HEK293T (cell line): ENCODE measurements around the gene INO80B.

Experiments used
- CTCF ChIA-PET: fragments of 350-600 bp; formaldehyde crosslinking; extraction: SDS; loops from one replicate; lab custom pipeline; 2021; ENCODE audit warnings: antibody characterized with exemption, inconsistent platforms; lab: Yijun Ruan, JAX
- POLR2A ChIA-PET: fragments of 350-600 bp; formaldehyde crosslinking; extraction: SDS; loops from one replicate; lab custom pipeline; 2020; ENCODE audit warnings: antibody characterized with exemption, inconsistent platforms; lab: Yijun Ruan, JAX
- DNase-seq: peaks from one replicate; pipeline ENCODE4 v3.0.0; 2012; ENCODE audit warnings: mixed read lengths; ENCODE audit errors: extremely low spot score
- ARNT ChIP-seq: fragments of 450-650 bp; IDR thresholded peaks from 2 replicates; pipeline ENCODE4 v1.6.1; 2017; ENCODE audit warnings: mild to moderate bottlenecking
- BHLHE40 ChIP-seq: fragments of 450-650 bp; IDR thresholded peaks from 2 replicates; pipeline ENCODE4 v1.6.1; 2016; ENCODE audit warnings: mild to moderate bottlenecking, moderate library complexity, borderline replicate concordance
- CTBP1 ChIP-seq: fragments of 450-650 bp; IDR thresholded peaks from 2 replicates; pipeline ENCODE4 v1.6.1; 2016; ENCODE audit warnings: borderline replicate concordance
- ELF4 ChIP-seq: fragments of 450-650 bp; IDR thresholded peaks from 2 replicates; pipeline ENCODE4 v1.6.1; 2017; ENCODE audit warnings: antibody characterized with exemption
- FOXA1 ChIP-seq: fragments of 450-650 bp; IDR thresholded peaks from 2 replicates; pipeline ENCODE4 v1.6.1; 2016; ENCODE audit warnings: mild to moderate bottlenecking
- FOXK2 ChIP-seq: fragments of 450-650 bp; IDR thresholded peaks from 2 replicates; pipeline ENCODE4 v1.6.1; 2016; ENCODE audit warnings: mild to moderate bottlenecking
- FOXM1 ChIP-seq: fragments of 450-650 bp; IDR thresholded peaks from 2 replicates; pipeline ENCODE4 v1.6.1; 2017; ENCODE audit warnings: mild to moderate bottlenecking, borderline replicate concordance
- HDGF ChIP-seq: fragments of 450-650 bp; IDR thresholded peaks from 2 replicates; pipeline ENCODE4 v1.6.1; 2017; ENCODE audit warnings: antibody characterized with exemption, borderline replicate concordance
- L3MBTL2 ChIP-seq: fragments of 450-650 bp; conservative IDR thresholded peaks from 2 replicates; pipeline ENCODE4 v1.6.1; 2016; ENCODE audit warnings: mild to moderate bottlenecking
- LEF1 ChIP-seq: fragments of 450-650 bp; IDR thresholded peaks from 2 replicates; pipeline ENCODE4 v1.6.1; 2017; ENCODE audit warnings: mild to moderate bottlenecking, borderline replicate concordance
- NFRKB ChIP-seq: fragments of 450-650 bp; IDR thresholded peaks from 2 replicates; pipeline ENCODE4 v1.6.1; 2016; ENCODE audit warnings: mild to moderate bottlenecking, moderate library complexity
- SP1 ChIP-seq: fragments of 450-650 bp; IDR thresholded peaks from 2 replicates; pipeline ENCODE4 v1.6.1; 2017
- SUZ12 ChIP-seq: fragments of 450-650 bp; IDR thresholded peaks from 2 replicates; pipeline ENCODE4 v1.6.1; 2016; ENCODE audit warnings: mild to moderate bottlenecking
- TARDBP ChIP-seq: fragments of 450-650 bp; IDR thresholded peaks from 2 replicates; pipeline ENCODE4 v1.6.1; 2016
- ZNF384 ChIP-seq: fragments of 450-650 bp; IDR thresholded peaks from 2 replicates; pipeline ENCODE4 v1.6.1; 2016
- TF ChIP-seq, protein P1 (sequence below): fragments of 450-650 bp; IDR thresholded peaks from 2 replicates; pipeline ENCODE4 v1.6.1; 2016

The INO80B gene

DNA sequence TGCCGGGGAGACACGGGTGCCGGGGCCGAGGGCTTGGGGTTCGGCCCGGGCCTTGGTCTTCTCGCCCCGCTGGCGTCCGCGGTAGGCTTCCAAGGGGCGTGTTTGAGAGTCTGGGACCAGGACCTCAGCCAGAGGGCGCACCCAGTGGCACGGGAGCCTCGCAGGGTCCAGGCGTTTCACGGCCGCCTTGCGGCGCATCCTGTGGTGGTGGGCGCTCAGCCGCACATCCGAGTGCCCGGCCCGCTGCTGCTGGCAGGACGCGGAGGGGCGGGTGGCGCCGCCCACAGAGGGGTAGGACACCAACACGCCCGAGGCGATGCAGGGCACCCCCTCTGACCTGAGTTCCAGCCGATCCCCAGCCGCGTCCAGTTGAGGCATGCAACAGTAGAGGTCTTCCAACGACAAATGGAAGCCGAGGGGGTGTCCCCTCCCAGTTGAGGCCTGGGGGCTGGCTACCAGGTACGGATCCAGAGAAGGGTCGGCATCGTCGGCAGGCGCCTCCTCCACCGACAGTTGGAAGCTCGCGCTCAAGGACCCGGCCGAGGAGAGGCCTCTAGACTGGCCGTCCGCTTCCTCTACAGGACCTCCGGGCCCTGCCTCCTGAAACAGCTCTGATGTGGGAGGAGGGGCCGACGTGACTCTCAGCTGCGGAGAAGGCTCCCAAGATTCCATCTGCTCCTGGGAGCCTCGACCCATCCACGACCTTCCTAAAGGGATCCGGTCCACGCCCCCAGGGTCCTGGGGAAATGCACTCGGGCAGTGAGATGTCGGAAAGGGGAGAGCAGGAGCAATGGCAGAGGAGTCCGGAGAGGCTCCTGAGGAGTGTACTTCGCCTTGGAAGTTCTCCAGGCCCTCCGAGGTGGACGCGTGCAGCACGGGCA, 39.8 kb upstream of the INO80B start:
- ChIA-PET POLR2A (no interaction called here), CTCF (no interaction called here)
- TF ChIP-seq BHLHE40 (no peak), HDGF (no peak), ARNT (no peak), SUZ12 (no peak), LEF1 (no peak), ELF4 (no peak), TARDBP (no peak)
- TF ChIP-seq, protein P1, sequence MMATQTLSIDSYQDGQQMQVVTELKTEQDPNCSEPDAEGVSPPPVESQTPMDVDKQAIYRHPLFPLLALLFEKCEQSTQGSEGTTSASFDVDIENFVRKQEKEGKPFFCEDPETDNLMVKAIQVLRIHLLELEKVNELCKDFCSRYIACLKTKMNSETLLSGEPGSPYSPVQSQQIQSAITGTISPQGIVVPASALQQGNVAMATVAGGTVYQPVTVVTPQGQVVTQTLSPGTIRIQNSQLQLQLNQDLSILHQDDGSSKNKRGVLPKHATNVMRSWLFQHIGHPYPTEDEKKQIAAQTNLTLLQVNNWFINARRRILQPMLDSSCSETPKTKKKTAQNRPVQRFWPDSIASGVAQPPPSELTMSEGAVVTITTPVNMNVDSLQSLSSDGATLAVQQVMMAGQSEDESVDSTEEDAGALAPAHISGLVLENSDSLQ = no peak
- DNase-seq = no peak

DNA sequence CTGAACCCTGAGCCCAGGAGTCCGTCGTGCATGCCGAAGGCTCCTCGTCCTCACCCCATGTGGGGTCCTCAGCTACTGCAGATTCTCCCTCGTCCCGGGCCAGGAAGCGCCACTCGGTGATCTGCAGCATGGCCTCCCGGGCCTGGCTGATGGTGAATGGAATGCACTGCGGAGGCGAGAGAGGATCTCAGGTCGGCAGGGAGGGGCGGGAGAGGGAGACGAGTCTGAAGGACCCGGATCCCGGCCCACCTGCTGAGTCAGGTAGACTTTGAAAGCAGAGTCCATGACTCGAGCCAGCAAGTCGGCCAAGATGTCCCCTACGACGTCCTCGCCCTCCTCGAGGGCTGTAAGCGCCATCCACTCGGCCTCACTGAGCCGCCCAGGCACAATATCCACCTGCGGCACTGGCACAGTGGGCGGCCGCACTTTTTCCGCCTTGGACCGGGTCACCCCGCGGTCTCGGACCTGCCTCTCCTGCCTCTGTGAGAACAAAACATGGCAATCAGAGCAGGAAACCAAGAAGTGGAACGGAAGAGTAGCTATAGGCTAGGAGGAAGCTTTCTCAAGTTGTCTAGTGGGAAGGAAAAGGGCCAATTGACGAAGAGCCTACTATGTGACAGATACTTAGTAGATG, 39.0 kb upstream of the INO80B start:
- POLR2A ChIA-PET = no interaction called here
- CTCF ChIA-PET = no interaction called here
- no peak for DNase-seq
- TF ChIP-seq HDGF (no peak), NFRKB (no peak), BHLHE40 (no peak), SP1 (no peak), FOXM1 (no peak), ELF4 (no peak), FOXA1 (no peak), TARDBP (no peak)
- TF ChIP-seq, protein P1 = no peak

DNA sequence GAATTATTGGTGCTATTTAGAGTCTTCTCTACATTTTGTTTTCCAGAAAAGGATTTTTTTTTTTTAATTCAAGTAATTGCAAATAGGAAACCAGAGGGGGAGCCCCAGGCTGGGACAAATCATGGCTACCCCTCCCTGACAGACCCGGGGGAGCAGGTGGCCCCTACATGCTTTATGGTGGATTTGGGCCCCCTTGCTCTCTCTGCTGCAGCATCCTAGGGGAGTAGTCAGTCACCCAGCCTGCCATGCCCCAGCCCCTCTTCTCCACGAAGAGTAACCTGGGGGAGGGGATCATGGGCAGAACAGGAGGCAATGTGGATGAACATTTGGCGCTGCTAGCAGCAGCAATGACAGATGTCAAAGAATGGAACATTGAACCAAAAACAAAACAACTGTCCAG, 38.1 kb upstream of the INO80B start:
- no peak for TF ChIP-seq HDGF
- TF ChIP-seq CTBP1 = no peak
- TF ChIP-seq LEF1 = no peak
- TF ChIP-seq FOXA1 = no peak
- no peak for TF ChIP-seq ELF4
- TF ChIP-seq FOXK2 = no peak
- no peak for TF ChIP-seq SUZ12
- TF ChIP-seq ARNT = no peak
- no peak for TF ChIP-seq L3MBTL2
- TF ChIP-seq BHLHE40 = no peak
- TF ChIP-seq TARDBP = no peak
- no peak for TF ChIP-seq SP1
- no peak for TF ChIP-seq NFRKB
- ChIA-PET CTCF (no interaction called here), POLR2A (no interaction called here)
- DNase-seq = no peak

DNA sequence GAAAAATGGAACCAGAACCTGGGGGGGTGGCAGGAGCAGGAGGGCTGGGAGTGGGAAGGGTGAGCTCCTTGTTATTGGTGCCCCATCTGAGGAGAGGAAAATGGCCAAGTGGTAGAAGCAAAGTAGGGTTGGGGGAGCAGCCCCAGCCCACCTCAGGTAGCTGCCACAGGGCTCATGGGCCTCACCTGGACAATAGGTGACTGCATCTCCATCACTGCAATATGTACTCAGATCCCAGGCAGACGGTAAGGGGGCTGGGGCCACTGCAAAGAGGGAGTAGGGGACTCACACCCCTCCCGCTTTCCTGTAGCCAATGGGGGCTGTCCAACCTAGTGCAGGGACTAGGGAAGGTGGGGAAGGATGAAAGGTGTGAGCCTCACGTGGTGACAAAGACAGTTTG, 37.7 kb upstream of the INO80B start:
- TF ChIP-seq HDGF (no peak), FOXM1 (no peak), BHLHE40 (no peak), LEF1 (no peak), ARNT (no peak), TARDBP (no peak), SP1 (no peak), SUZ12 (no peak), ELF4 (no peak), FOXK2 (no peak), NFRKB (no peak), L3MBTL2 (no peak), FOXA1 (no peak), ZNF384 (no peak), CTBP1 (no peak)
- TF ChIP-seq, protein P1 = no peak
- CTCF ChIA-PET = no interaction called here

DNA sequence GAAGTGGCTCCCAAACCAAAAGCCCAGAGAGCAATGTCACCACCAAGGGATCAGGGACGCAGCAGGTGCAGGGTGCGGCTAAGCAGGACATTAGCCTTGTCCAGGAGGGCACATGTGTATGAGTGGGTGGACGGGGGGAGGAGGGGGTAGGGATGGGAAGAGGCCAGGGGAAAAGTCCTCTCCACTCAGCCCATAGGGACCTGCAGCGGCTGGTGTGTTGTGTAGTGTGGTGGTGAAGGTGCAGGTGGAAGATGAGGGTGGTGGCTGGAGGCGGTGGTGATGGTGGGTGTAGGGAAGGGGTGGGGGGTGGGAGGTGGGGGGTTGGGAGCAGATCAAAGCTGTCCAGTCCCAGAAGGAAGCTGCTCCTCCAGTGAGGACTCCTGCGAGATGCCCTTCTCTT, 37.1 kb upstream of the INO80B start:
- CTCF ChIA-PET = no interaction called here
- TF ChIP-seq, protein P1 = no peak
- TF ChIP-seq SUZ12 = no peak
- no peak for TF ChIP-seq LEF1
- TF ChIP-seq CTBP1 = no peak
- no peak for TF ChIP-seq HDGF
- TF ChIP-seq ZNF384 = no peak
- no peak for TF ChIP-seq ARNT
- no peak for TF ChIP-seq NFRKB
- no peak for TF ChIP-seq FOXA1
- no peak for TF ChIP-seq FOXK2
- TF ChIP-seq BHLHE40 = no peak
- TF ChIP-seq SP1 = no peak
- no peak for TF ChIP-seq TARDBP
- no peak for TF ChIP-seq ELF4
- no peak for TF ChIP-seq L3MBTL2
- no peak for TF ChIP-seq FOXM1
- no peak for DNase-seq
- POLR2A ChIA-PET = no interaction called here

More for the DNA sequence above, 37.7 kb upstream of the INO80B start:
- no peak for DNase-seq
- POLR2A ChIA-PET = no interaction called here
